HG02938 (cell line): Measurements from ENCODE around the gene SERPINB6.
"Not testable (repeated sequence)": the region's sequence is repeated elsewhere in the genome, so short reads cannot be mapped to it uniquely, and the experiment has no call there.

Experiments used
- ATAC-seq: cut with Tn5 transposase; IDR thresholded peaks from one replicate; pipeline ENCODE4 v1.9.1; 2021; ENCODE audit warnings: mild to moderate bottlenecking, moderate library complexity; ENCODE audit not compliant: unreplicated experiment

SERPINB6 gene

GRCh38 chr6:2940010-2940850 lies 31.1 kb downstream of the SERPINB6 start:
- peak; percentile 80 for ATAC-seq

GRCh38 chr6:2939315-2940009 lies 31.9 kb downstream of the SERPINB6 start:
- ATAC-seq = no peak

- no peak for ATAC-seq
Measured at GRCh38 chr6:2938632-2939083, 32.7 kb downstream of the SERPINB6 start.

- ATAC-seq = no peak
Measured at GRCh38 chr6:2938004-2938631, 33.2 kb downstream of the SERPINB6 start.

- no peak for ATAC-seq
Measured at GRCh38 chr6:2937627-2938003, 33.8 kb downstream of the SERPINB6 start.

GRCh38 chr6:2935566-2936291 lies 35.6 kb downstream of the SERPINB6 start:
- no peak for ATAC-seq

GRCh38 chr6:2934057-2934456 lies 37.3 kb downstream of the SERPINB6 start:
- ATAC-seq = no peak

GRCh38 chr6:2932911-2933310 lies 38.5 kb downstream of the SERPINB6 start:
- ATAC-seq = not testable (repeated sequence)

- ATAC-seq = peak; percentile 70
Measured at GRCh38 chr6:2931970-2932748, 39.2 kb downstream of the SERPINB6 start.

- no peak for ATAC-seq
Measured at GRCh38 chr6:2931055-2931454, 40.3 kb downstream of the SERPINB6 start.

GRCh38 chr6:2927931-2928330 lies 43.4 kb downstream of the SERPINB6 start:
- not testable (repeated sequence) for ATAC-seq

GRCh38 chr6:2925842-2926747 lies 45.3 kb downstream of the SERPINB6 start:
- not testable (repeated sequence) for ATAC-seq

- ATAC-seq = no peak
Measured at GRCh38 chr6:2921520-2922115, 49.7 kb downstream of the SERPINB6 start.

- no peak for ATAC-seq
Measured at GRCh38 chr6:2920671-2921112, 50.7 kb downstream of the SERPINB6 start.

GRCh38 chr6:2919886-2920285 lies 51.5 kb downstream of the SERPINB6 start:
- ATAC-seq = no peak

GRCh38 chr6:2919401-2919800 lies 52.0 kb downstream of the SERPINB6 start:
- ATAC-seq = no peak

- ATAC-seq = no peak
Measured at GRCh38 chr6:2918936-2919335, 52.4 kb downstream of the SERPINB6 start.

GRCh38 chr6:2917801-2918445 lies 53.4 kb downstream of the SERPINB6 start:
- no peak for ATAC-seq
